Muscle layer of colon (tissue), 2 donors: ENCODE measurements around the gene AP1S3.
"Not testable (repeated sequence)": the region's sequence is repeated elsewhere in the genome, so short reads cannot be mapped to it uniquely, and the experiment has no call there.

Experiments used
- H3K27ac ChIP-seq: one replicate; pipeline ENCODE4 v1.7.0; 2013; ENCODE audit warnings: low read depth, mild to moderate bottlenecking, low read length, moderate library complexity
- H3K27me3 ChIP-seq, 2 donors: one replicate each; pipeline ENCODE4 v1.7.0; 2013; ENCODE audit warnings: low read length in 2 of 2, mild to moderate bottlenecking in 2 of 2; ENCODE audit not compliant: insufficient read depth in 2 of 2, control insufficient read depth in 1 of 2
- H3K36me3 ChIP-seq: one replicate; pipeline ENCODE4 v1.7.0; 2013; ENCODE audit warnings: mild to moderate bottlenecking, low read length; ENCODE audit not compliant: insufficient read depth
- H3K4me1 ChIP-seq: one replicate; pipeline ENCODE4 v1.7.0; 2013; ENCODE audit warnings: mild to moderate bottlenecking, low read length; ENCODE audit not compliant: insufficient read depth
- H3K4me3 ChIP-seq, 2 donors: one replicate each; pipeline ENCODE4 v1.7.0; 2013; ENCODE audit warnings: low read length in 2 of 2, low read depth in 1 of 2, mild to moderate bottlenecking in 1 of 2, moderate library complexity in 1 of 2
- H3K9ac ChIP-seq: one replicate; pipeline ENCODE4 v1.7.0; 2013; ENCODE audit warnings: low read length
- H3K9me3 ChIP-seq: one replicate; pipeline ENCODE4 v1.7.0; 2013; ENCODE audit warnings: mild to moderate bottlenecking, low read length
- donor health status: abdominal sarcoma.
- donor health status: Adenocarcinoma of cecum.

AP1S3 gene

GRCh38 chr2:223797811-223798721, 39.3 kb downstream of the AP1S3 start:
- Histone ChIP-seq H3K27me3 (no peaks in the 10 kb centered on the region), H3K4me1 (no peaks in the 10 kb centered on the region), H3K27ac (no peak overlapping the region), H3K9ac (no peak overlapping the region), H3K4me3 (no peak overlapping the region), H3K9me3 (no peaks in the 10 kb centered on the region), H3K36me3 (no peaks in the 10 kb centered on the region)

- H3K27ac ChIP-seq: no peak overlapping the region
- H3K36me3 ChIP-seq: no peaks in the 10 kb centered on the region
- H3K9ac ChIP-seq: no peak overlapping the region
- H3K9me3 ChIP-seq: no peaks in the 10 kb centered on the region
- no peaks in the 10 kb centered on the region for H3K4me1 ChIP-seq
- H3K27me3 ChIP-seq: no peaks in the 10 kb centered on the region
- no peak overlapping the region for H3K4me3 ChIP-seq
These were observed 40.3 kb downstream of the AP1S3 start for GRCh38 chr2:223797037-223797436.

- Histone ChIP-seq H3K27ac (no peak overlapping the region), H3K4me1 (no peaks in the 10 kb centered on the region)
These were observed 48.0 kb downstream of the AP1S3 start for GRCh38 chr2:223789423-223789822.

GRCh38 chr2:223788826-223789225, 48.6 kb downstream of the AP1S3 start:
- Histone ChIP-seq H3K9ac (no peak overlapping the region), H3K36me3 (no peaks in the 10 kb centered on the region), H3K4me3 (no peak overlapping the region), H3K4me1 (no peaks in the 10 kb centered on the region), H3K27me3 (no peaks in the 10 kb centered on the region), H3K27ac (no peak overlapping the region), H3K9me3 (no peaks in the 10 kb centered on the region)

More at GRCh38 chr2:223789423-223789822, 48.0 kb downstream of the AP1S3 start:
- no peak overlapping the region for H3K9ac ChIP-seq
- no peak overlapping the region for H3K4me3 ChIP-seq
- no peaks in the 10 kb centered on the region for H3K9me3 ChIP-seq
- no peaks in the 10 kb centered on the region for H3K27me3 ChIP-seq
- no peaks in the 10 kb centered on the region for H3K36me3 ChIP-seq

GRCh38 chr2:223788106-223788505, 49.3 kb downstream of the AP1S3 start:
- not testable (repeated sequence) for H3K4me3 ChIP-seq, H3K27ac ChIP-seq, H3K9me3 ChIP-seq, H3K9ac ChIP-seq, H3K4me1 ChIP-seq, H3K27me3 ChIP-seq, H3K36me3 ChIP-seq

GRCh38 chr2:223787358-223787757, 50.0 kb downstream of the AP1S3 start:
- H3K27ac ChIP-seq: no peak overlapping the region
- H3K4me3 ChIP-seq: no peak overlapping the region
- H3K9me3 ChIP-seq: no peaks in the 10 kb centered on the region
- H3K36me3 ChIP-seq: no peaks in the 10 kb centered on the region
- no peak overlapping the region for H3K9ac ChIP-seq
- H3K4me1 ChIP-seq: no peaks in the 10 kb centered on the region
- H3K27me3 ChIP-seq: no peaks in the 10 kb centered on the region

GRCh38 chr2:223786943-223787342, 50.4 kb downstream of the AP1S3 start:
- no peaks in the 10 kb centered on the region for H3K27me3 ChIP-seq
- H3K4me1 ChIP-seq: no peaks in the 10 kb centered on the region
- H3K9me3 ChIP-seq: no peaks in the 10 kb centered on the region
- no peaks in the 10 kb centered on the region for H3K36me3 ChIP-seq
- H3K4me3 ChIP-seq: no peak overlapping the region
- no peak overlapping the region for H3K9ac ChIP-seq
- no peak overlapping the region for H3K27ac ChIP-seq

GRCh38 chr2:223786236-223786635, 51.1 kb downstream of the AP1S3 start:
- Histone ChIP-seq H3K27me3 (no peaks in the 10 kb centered on the region), H3K27ac (no peak overlapping the region), H3K36me3 (no peaks in the 10 kb centered on the region), H3K9ac (no peak overlapping the region), H3K4me1 (no peaks in the 10 kb centered on the region), H3K9me3 (no peaks in the 10 kb centered on the region), H3K4me3 (no peak overlapping the region)

- H3K36me3 ChIP-seq: no peaks in the 10 kb centered on the region
- no peaks in the 10 kb centered on the region for H3K27me3 ChIP-seq
- no peaks in the 10 kb centered on the region for H3K4me1 ChIP-seq
- no peak overlapping the region for H3K27ac ChIP-seq
- H3K9me3 ChIP-seq: no peaks in the 10 kb centered on the region
- no peak overlapping the region for H3K4me3 ChIP-seq
- no peak overlapping the region for H3K9ac ChIP-seq
These were observed 53.1 kb downstream of the AP1S3 start for GRCh38 chr2:223784221-223784772.

GRCh38 chr2:223782629-223783028, 54.8 kb downstream of the AP1S3 start:
- no peak overlapping the region for H3K9ac ChIP-seq
- no peaks in the 10 kb centered on the region for H3K27me3 ChIP-seq
- no peaks in the 10 kb centered on the region for H3K4me1 ChIP-seq
- H3K36me3 ChIP-seq: no peaks in the 10 kb centered on the region
- H3K9me3 ChIP-seq: no peaks in the 10 kb centered on the region
- H3K27ac ChIP-seq: no peak overlapping the region
- no peak overlapping the region for H3K4me3 ChIP-seq

GRCh38 chr2:223781560-223781959, 55.8 kb downstream of the AP1S3 start:
- H3K9ac ChIP-seq: no peak overlapping the region
- no peaks in the 10 kb centered on the region for H3K36me3 ChIP-seq
- H3K9me3 ChIP-seq: no peaks in the 10 kb centered on the region
- no peak overlapping the region for H3K27ac ChIP-seq
- no peaks in the 10 kb centered on the region for H3K27me3 ChIP-seq
- no peak overlapping the region for H3K4me3 ChIP-seq
- H3K4me1 ChIP-seq: no peaks in the 10 kb centered on the region

GRCh38 chr2:223779877-223780276, 57.5 kb downstream of the AP1S3 start:
- H3K27me3 ChIP-seq: no peaks in the 10 kb centered on the region
- no peak overlapping the region for H3K9ac ChIP-seq
- H3K9me3 ChIP-seq: no peaks in the 10 kb centered on the region
- H3K4me1 ChIP-seq: no peaks in the 10 kb centered on the region
- no peak overlapping the region for H3K27ac ChIP-seq
- H3K4me3 ChIP-seq: no peak overlapping the region
- no peaks in the 10 kb centered on the region for H3K36me3 ChIP-seq
